Naive thymus-derived CD4-positive, alpha-beta T cell (primary cell): ENCODE results near the gene CISD3. TPM values are rescaled to one million over a fixed set of nuclear protein-coding genes. Genes with fewer than 3 reads are reported as not detected.
"Not testable (repeated sequence)": the region's sequence is repeated elsewhere in the genome, so short reads cannot be mapped to it uniquely, and the experiment has no call there.

Source experiments
- ATAC-seq: fragments of 150-1000 bp; cut with Tn5 transposase; 2 replicates; pipeline ENCODE4 v1.10.0; 2021; ENCODE audit warnings: mild to moderate bottlenecking, moderate library complexity
- CTCF ChIA-PET: fragments of 350-600 bp; sonication (Branson Sonifier 250); formaldehyde crosslinking; loops from one replicate; lab custom pipeline; 2021; ENCODE audit warnings: antibody characterized with exemption; lab: Charles Lee
- POLR2A ChIA-PET: fragments of 350-600 bp; sonication (Branson Sonifier 250); formaldehyde crosslinking; loops from one replicate; lab custom pipeline; 2021; ENCODE audit warnings: antibody characterized with exemption, inconsistent platforms; lab: Charles Lee
- DNase-seq, 9 donors: peaks; one replicate each; pipeline versions ENCODE4 v3.0.0 to v3.0.0-alpha.2; 2020 to 2022; ENCODE audit warnings: mixed read lengths in 1 of 9
- H3K27ac ChIP-seq: one replicate; pipeline ENCODE4 v1.7.0; 2013; ENCODE audit warnings: mild to moderate bottlenecking, low read depth, low read length, moderate library complexity
- H3K27me3 ChIP-seq, 2 donors: one replicate each; pipeline ENCODE4 v1.7.0; 2013; ENCODE audit warnings: low read length in 2 of 2, mild to moderate bottlenecking in 2 of 2, moderate library complexity in 2 of 2; ENCODE audit not compliant: control insufficient read depth in 2 of 2, insufficient read depth in 2 of 2
- H3K36me3 ChIP-seq, 3 experiments: 1 replicate in 2 of 3; 2 replicates in 1 of 3; pipeline ENCODE4 v1.7.0; 2013; ENCODE audit warnings: low read length in 3 of 3, mild to moderate bottlenecking in 3 of 3, moderate library complexity in 1 of 3; ENCODE audit not compliant: insufficient read depth in 3 of 3, control insufficient read depth in 2 of 3
- H3K4me1 ChIP-seq, 2 donors: one replicate each; pipeline ENCODE4 v1.7.0; 2013; ENCODE audit warnings: low read length in 2 of 2, mild to moderate bottlenecking in 2 of 2, moderate library complexity in 1 of 2; ENCODE audit not compliant: control insufficient read depth in 2 of 2, insufficient read depth in 2 of 2
- H3K4me3 ChIP-seq: 2 replicates; pipeline ENCODE4 v1.7.0; 2013; ENCODE audit warnings: mild to moderate bottlenecking, low read length
- H3K9me3 ChIP-seq, 3 experiments: 1 replicate in 2 of 3; 2 replicates in 1 of 3; pipeline ENCODE4 v1.7.0; 2013; ENCODE audit warnings: low read length in 3 of 3; ENCODE audit not compliant: control insufficient read depth in 2 of 3
- H3K27ac Mint-ChIP-seq, 9 donors: one replicate each; pipeline ENCODE4 v1.8.0; 2020 to 2022; ENCODE audit warnings: mixed read lengths in 9 of 9, mild to moderate bottlenecking in 8 of 9, moderate library complexity in 5 of 9, inconsistent platforms in 2 of 9
- H3K27me3 Mint-ChIP-seq, 5 donors: one replicate each; pipeline ENCODE4 v1.8.0; 2021 to 2022; ENCODE audit warnings: mixed read lengths in 5 of 5, mild to moderate bottlenecking in 1 of 5
- H3K36me3 Mint-ChIP-seq, 5 donors: one replicate each; pipeline ENCODE4 v1.8.0; 2020 to 2022; ENCODE audit warnings: mixed read lengths in 5 of 5, mild to moderate bottlenecking in 3 of 5, inconsistent platforms in 1 of 5
- H3K4me1 Mint-ChIP-seq, 7 donors: one replicate each; pipeline ENCODE4 v1.8.0; 2020 to 2022; ENCODE audit warnings: mixed read lengths in 7 of 7, mild to moderate bottlenecking in 3 of 7, inconsistent platforms in 1 of 7
- H3K4me3 Mint-ChIP-seq, 10 donors: one replicate each; pipeline ENCODE4 v1.8.0; 2020 to 2022; ENCODE audit warnings: mild to moderate bottlenecking in 10 of 10, mixed read lengths in 10 of 10, moderate library complexity in 6 of 10, inconsistent platforms in 2 of 10
- H3K9me3 Mint-ChIP-seq, 11 donors: one replicate each; pipeline ENCODE4 v1.8.0; 2020 to 2022; ENCODE audit warnings: mixed read lengths in 11 of 11, mild to moderate bottlenecking in 4 of 11, inconsistent platforms in 1 of 11, moderate library complexity in 1 of 11
- intact Hi-C, 2 donors: fragments of 100-400 bp; cut with micrococcal nuclease; formaldehyde crosslinking; loops; one replicate each; pipeline ENCODE4 v1.15.1; 2023
- polyA plus RNA-seq, 2 donors: library from polyadenylated mRNA; unstranded; fragments of 300-500 nt; fragmentation: Illumina TruSeq; gene quantifications; one replicate each; pipeline ENCODE4 v1.2.3, GENCODE V29; 2021
- total RNA-seq, 6 experiments: library from RNA in 5 of 6; stranded (reverse) in 5 of 6; gene quantifications; 1 replicate in 5 of 6; 2 replicates in 1 of 6; pipeline ENCODE4 v1.2.3 and lab custom pipeline; 2021 to 2026

CISD3 gene
- total and polyA plus RNA-seq, 7 experiments from 2014 or later = 8.0 to 39.6 (median 16.6) TPM

DNA sequence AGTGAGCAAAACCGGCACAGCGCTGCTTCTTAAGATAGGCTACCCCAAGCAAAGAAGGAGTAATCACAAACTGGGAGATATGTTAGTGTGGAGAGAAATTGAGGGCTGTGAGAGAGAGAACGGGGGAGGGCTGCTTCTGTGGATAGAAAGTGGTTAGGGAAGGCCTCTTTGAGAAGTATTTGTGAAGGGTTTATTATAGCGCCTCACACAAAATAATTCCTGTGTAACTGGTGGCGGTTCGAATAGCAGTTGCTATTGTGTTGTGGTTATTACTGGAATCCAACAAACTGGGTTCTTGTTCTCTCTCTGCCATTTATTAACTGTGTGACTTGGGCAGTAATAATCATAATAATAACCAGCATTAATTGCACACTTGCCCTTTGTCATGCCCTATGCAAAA is 9.2 kb upstream of the CISD3 start:
- H3K36me3 Mint-ChIP-seq = peaks cover 0 to 32% (median 19%) of the 10 kb centered on the region in 5 donors

DNA sequence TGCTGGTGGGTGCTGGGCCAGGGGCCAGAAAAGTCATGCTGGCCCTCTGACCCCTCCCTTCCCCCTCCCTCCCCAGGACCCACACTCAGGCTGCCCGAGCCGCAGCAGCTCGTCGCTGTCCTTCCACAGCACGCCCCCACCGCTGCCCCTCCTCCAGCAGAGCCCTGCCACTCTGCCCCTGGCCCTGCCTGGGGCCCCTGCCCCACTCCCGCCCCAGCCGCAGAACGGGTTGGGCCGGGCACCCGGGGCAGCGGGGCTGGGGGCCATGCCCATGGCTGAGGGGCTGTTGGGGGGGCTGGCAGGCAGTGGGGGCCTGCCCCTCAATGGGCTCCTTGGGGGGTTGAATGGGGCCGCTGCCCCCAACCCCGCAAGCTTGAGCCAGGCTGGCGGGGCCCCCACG is 8.3 kb upstream of the CISD3 start:
- H3K9me3 ChIP-seq = no peaks in the 10 kb centered on the region
- peak overlapping the region; percentile 21 for H3K27ac ChIP-seq
- POLR2A ChIA-PET = interaction anchor here (15.9 kb wide), 1 partner anchor 14 kb away, joined by 317 read pairs; the partner anchor contains the start of gene MLLT6
- no peaks in the 10 kb centered on the region for H3K27me3 Mint-ChIP-seq
- no peak overlapping the region for H3K4me3 Mint-ChIP-seq
- H3K4me1 Mint-ChIP-seq = peaks cover 15 to 67% (median 37%) of the 10 kb centered on the region in 7 donors
- no peaks in the 10 kb centered on the region for H3K27me3 ChIP-seq
- H3K4me1 ChIP-seq = peaks cover 3 to 13% of the 10 kb centered on the region in 2 donors
- H3K4me3 ChIP-seq = no peak overlapping the region
- DNase-seq = no peak
- intact Hi-C loops = no loop called here
- peaks cover 0 to 28% (median 18%) of the 10 kb centered on the region in 5 donors for H3K36me3 Mint-ChIP-seq
- peaks cover 16 to 83% (median 23%) of the 10 kb centered on the region in 3 experiments for H3K36me3 ChIP-seq
- no peak for ATAC-seq
- H3K9me3 Mint-ChIP-seq = no peaks in the 10 kb centered on the region
- H3K27ac Mint-ChIP-seq = peak overlapping the region in 1 of 9 donors; percentile 78
- CTCF ChIA-PET = interaction anchor here (0.6 to 1.1 kb wide), 2 partner anchors 16 to 46 kb away, joined by 3 read pairs; no protein-coding TSS in a partner anchor

More for the DNA sequence above, 9.2 kb upstream of the CISD3 start:
- Histone ChIP-seq H3K27me3 (no peaks in the 10 kb centered on the region), H3K36me3 (peaks cover 24 to 91% (median 30%) of the 10 kb centered on the region in 3 experiments), H3K27ac (no peak overlapping the region), H3K9me3 (no peaks in the 10 kb centered on the region), H3K4me3 (no peak overlapping the region), H3K4me1 (peaks cover 3 to 12% of the 10 kb centered on the region in 2 donors)
- ATAC-seq (no peak), DNase-seq (no peak)
- Mint-ChIP-seq H3K27me3 (no peaks in the 10 kb centered on the region), H3K27ac (peak overlapping the region in 5 of 9 donors; percentile 5 to 80 (median 44)), H3K9me3 (no peaks in the 10 kb centered on the region), H3K4me3 (no peak overlapping the region), H3K4me1 (peaks cover 15 to 64% (median 37%) of the 10 kb centered on the region in 7 donors)
- CTCF ChIA-PET = no interaction called here
- POLR2A ChIA-PET = interaction anchor here (15.9 kb wide), 1 partner anchor 13 kb away, joined by 317 read pairs; the partner anchor contains the start of gene MLLT6
- intact Hi-C loops = no loop called here

DNA sequence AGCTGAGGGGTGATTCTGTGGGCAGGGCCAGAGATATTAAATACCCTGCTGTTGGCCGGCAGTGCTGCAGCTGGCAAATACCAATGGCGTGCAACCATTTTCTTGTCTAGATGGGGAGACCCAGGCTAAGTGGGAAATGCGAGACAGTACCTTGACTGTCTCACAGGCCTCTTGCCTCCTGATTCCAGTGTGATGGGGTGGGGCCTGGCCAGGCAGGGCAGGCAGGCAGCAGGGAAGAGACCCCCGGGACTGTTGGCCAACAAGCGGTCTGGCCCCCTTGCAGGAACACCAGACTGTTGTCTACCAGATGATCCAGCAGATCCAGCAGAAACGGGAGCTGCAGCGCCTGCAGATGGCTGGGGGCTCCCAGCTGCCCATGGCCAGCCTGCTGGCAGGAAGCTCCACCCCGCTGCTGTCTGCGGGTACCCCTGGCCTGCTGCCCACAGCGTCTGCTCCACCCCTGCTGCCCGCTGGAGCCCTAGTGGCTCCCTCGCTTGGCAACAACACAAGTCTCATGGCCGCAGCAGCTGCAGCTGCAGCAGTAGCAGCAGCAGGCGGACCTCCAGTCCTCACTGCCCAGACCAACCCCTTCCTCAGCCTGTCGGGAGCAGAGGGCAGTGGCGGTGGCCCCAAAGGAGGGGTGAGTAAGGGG is 5.7 kb upstream of the CISD3 start:
- peaks cover 25 to 40% of the 10 kb centered on the region in 2 donors for H3K4me1 ChIP-seq
- Mint-ChIP-seq H3K4me3 (peak overlapping the region in 3 of 10 donors; percentile 17 to 34 (median 26)), H3K9me3 (peaks cover 0 to 4% (median 0%) of the 10 kb centered on the region in 11 donors), H3K36me3 (peaks cover 0 to 25% (median 9%) of the 10 kb centered on the region in 5 donors), H3K27me3 (no peaks in the 10 kb centered on the region), H3K27ac (peak overlapping the region in 6 of 9 donors; percentile 55 to 79 (median 70)), H3K4me1 (peaks cover 25 to 76% (median 50%) of the 10 kb centered on the region in 7 donors)
- CTCF ChIA-PET = interaction anchor here (1.4 kb wide), 1 partner anchor 48 kb away, joined by 4 read pairs; no protein-coding TSS in a partner anchor
- DNase-seq (no peak), ATAC-seq (no peak)
- H3K9me3 ChIP-seq = no peaks in the 10 kb centered on the region
- no peaks in the 10 kb centered on the region for H3K27me3 ChIP-seq
- peaks cover 10 to 56% (median 13%) of the 10 kb centered on the region in 3 experiments for H3K36me3 ChIP-seq
- peak overlapping the region; percentile 41 for H3K27ac ChIP-seq
- intact Hi-C loops = no loop called here
- H3K4me3 ChIP-seq = no peak overlapping the region
- POLR2A ChIA-PET = interaction anchor here (0.6 to 15.9 kb wide), 3 partner anchors 9 to 130 kb away, joined by 3 to 317 read pairs (median 4); partner anchors contain the start of gene MLLT6

DNA sequence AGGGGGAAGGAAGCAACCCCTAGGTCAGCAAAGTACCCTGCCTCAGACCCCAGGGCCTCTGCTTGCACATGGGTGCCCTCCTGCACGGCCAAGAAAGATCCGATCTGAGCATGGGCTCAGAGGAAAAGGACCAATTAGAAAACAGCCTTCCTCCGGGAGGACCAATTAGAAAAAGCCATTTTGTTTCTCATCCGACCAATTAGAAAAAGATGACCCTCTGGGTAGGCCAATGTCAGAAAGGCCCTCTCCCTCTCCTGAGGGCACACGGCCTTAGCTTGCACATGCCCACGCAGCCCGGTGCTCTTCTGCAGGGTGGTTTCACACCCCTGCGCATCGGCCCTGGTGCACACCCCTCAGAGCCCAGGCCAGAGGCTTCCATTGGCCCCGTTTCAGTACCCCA is 5.1 kb upstream of the CISD3 start:
- Histone ChIP-seq H3K36me3 (peaks cover 10 to 50% (median 13%) of the 10 kb centered on the region in 3 experiments), H3K27me3 (no peaks in the 10 kb centered on the region), H3K9me3 (no peaks in the 10 kb centered on the region), H3K4me3 (no peak overlapping the region), H3K27ac (peak overlapping the region; percentile 41), H3K4me1 (peaks cover 29 to 43% of the 10 kb centered on the region in 2 donors)
- DNase-seq = no peak
- Mint-ChIP-seq H3K4me1 (peaks cover 26 to 78% (median 52%) of the 10 kb centered on the region in 7 donors), H3K27ac (peak overlapping the region in 7 of 9 donors; percentile 9 to 72 (median 48)), H3K9me3 (peaks cover 0 to 4% (median 0%) of the 10 kb centered on the region in 11 donors), H3K27me3 (no peaks in the 10 kb centered on the region), H3K36me3 (peaks cover 0 to 23% (median 9%) of the 10 kb centered on the region in 5 donors), H3K4me3 (peak overlapping the region in 4 of 10 donors; percentile 17 to 39 (median 30))
- intact Hi-C loops = no loop called here
- ChIA-PET POLR2A (interaction anchor here (0.8 to 15.9 kb wide), 3 partner anchors 8 to 18 kb away, joined by 4 to 317 read pairs (median 4); partner anchors contain the start of gene MLLT6), CTCF (no interaction called here)
- no peak for ATAC-seq

GRCh38 chr17:38726145-38726544 is 4.0 kb upstream of the CISD3 start:
- Histone ChIP-seq H3K4me1 (peaks cover 35 to 51% of the 10 kb centered on the region in 2 donors), H3K36me3 (peaks cover 4 to 40% (median 10%) of the 10 kb centered on the region in 3 experiments)
- H3K27me3 Mint-ChIP-seq, H3K4me3 ChIP-seq, CTCF ChIA-PET, H3K27me3 ChIP-seq, DNase-seq, ATAC-seq, intact Hi-C loops, H3K9me3 ChIP-seq, H3K27ac ChIP-seq, H3K9me3 Mint-ChIP-seq: not testable (repeated sequence)
- Mint-ChIP-seq H3K36me3 (peaks cover 0 to 23% (median 4%) of the 10 kb centered on the region in 5 donors), H3K4me3 (peak overlapping the region in 6 of 10 donors; percentile 8 to 72 (median 49)), H3K4me1 (peaks cover 19 to 80% (median 55%) of the 10 kb centered on the region in 7 donors), H3K27ac (peak overlapping the region in 7 of 9 donors; percentile 50 to 93 (median 79))
- POLR2A ChIA-PET = interaction anchor here (0.9 to 15.9 kb wide), 2 partner anchors 19 to 26 kb away, joined by 7 to 317 read pairs; partner anchors contain the start of gene MLLT6

DNA sequence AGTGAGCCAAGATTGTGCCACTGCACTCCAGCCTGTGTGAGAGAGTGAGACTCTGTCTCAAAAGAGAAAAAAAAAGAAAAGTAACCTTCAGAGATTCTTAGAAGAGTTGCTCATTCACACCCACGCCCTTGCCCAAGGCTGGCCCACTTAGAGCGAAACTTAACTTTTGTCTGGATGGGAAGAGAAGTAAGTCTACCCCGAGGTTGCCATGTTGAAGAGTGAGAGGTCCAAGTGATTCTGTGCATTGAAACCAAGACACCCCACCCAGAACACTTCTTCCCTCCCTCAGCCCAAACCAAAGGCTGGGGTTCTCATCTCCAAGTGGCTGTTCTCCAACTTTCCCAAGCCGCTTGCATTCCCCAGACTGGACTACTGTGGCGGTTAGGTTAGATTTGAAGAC is 2.4 kb upstream of the CISD3 start:
- H3K36me3 ChIP-seq = peaks cover 0 to 25% (median 0%) of the 10 kb centered on the region in 3 experiments

More for the DNA sequence above, 2.4 kb upstream of the CISD3 start:
- DNase-seq (peak in 4 of 9 donors; percentile 23 to 71 (median 42)), ATAC-seq (peak; percentile 9)
- Mint-ChIP-seq H3K27me3 (peaks cover 0 to 2% (median 0%) of the 10 kb centered on the region in 5 donors), H3K27ac (peak overlapping the region; percentile 89 to 94 (median 92)), H3K4me1 (peaks cover 25 to 85% (median 63%) of the 10 kb centered on the region in 7 donors), H3K9me3 (peaks cover 0 to 8% (median 0%) of the 10 kb centered on the region in 11 donors), H3K36me3 (peaks cover 0 to 21% (median 0%) of the 10 kb centered on the region in 5 donors), H3K4me3 (peak overlapping the region; percentile 70 to 87 (median 77))
- Histone ChIP-seq H3K4me1 (peaks cover 39 to 57% of the 10 kb centered on the region in 2 donors), H3K27ac (peak overlapping the region; percentile 81), H3K9me3 (no peaks in the 10 kb centered on the region), H3K27me3 (no peaks in the 10 kb centered on the region), H3K4me3 (peak overlapping the region; percentile 64)
- POLR2A ChIA-PET = interaction anchor here (0.6 to 15.9 kb wide), 12 partner anchors 10 to 74 kb away, joined by 3 to 317 read pairs (median 4); partner anchors contain the start of genes EPOP, MLLT6 and PSMB3
- CTCF ChIA-PET = interaction anchor here (1.0 to 2.6 kb wide), 9 partner anchors 11 to 126 kb away, joined by 3 to 14 read pairs (median 4); partner anchors contain the start of gene MLLT6
- intact Hi-C loops = loop anchor here (1.0 to 2.0 kb wide), 4 partner anchors 9 to 169 kb away; partner anchors contain the start of gene MLLT6 (in 1 of the 2)
